Measurements from ENCODE around the gene MPHOSPH9.

Gene MPHOSPH9

DNA sequence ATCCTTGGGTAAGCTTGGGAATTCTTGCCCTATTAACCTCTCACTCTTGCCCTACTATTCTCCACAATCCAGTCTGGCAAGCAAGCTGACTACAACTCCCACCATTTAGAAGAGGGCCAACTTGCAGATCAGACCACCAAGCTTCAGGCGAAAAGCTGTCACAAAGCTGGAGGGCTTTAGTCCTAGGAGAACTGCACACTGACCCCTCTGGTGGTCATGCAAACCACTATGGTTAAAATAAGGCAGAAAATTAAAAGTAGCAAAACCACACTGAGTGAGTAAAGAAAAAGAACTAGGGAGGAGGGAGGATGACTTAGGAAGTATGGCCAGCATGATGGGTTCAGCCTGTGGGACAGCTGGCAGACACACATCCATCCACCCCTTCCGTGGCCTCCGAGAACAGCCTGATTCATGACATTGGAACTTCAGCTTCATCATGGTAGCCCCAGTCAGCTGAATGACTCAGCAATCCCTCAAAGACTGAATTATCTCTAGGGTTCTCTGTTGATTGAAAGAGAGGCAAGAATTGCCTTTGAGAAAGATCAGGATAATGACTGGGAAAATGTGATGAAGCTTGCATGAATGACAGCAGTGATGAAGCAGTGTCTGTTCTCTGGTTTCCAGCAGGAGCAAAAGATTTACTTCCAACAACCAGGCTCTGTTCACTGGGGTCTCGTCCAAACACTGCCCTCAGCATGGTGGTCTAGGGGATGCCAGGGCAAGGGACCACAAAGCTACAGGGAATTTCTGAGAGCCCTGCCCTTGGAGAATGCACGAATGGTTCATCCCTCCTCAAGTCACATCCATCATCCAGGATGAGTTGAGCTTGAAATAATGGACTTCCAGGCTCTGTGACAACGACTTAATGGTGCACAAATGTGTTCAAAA, 106.4 kb downstream of the MPHOSPH9 start:
- no peak for DNase-seq

- no peak for DNase-seq
These were observed 110.3 kb downstream of the MPHOSPH9 start for GRCh38 chr12:123122626-123123025.

- no peak for DNase-seq
These were observed 111.3 kb downstream of the MPHOSPH9 start for GRCh38 chr12:123121670-123122069.

GRCh38 chr12:123120452-123121166, 112.3 kb downstream of the MPHOSPH9 start:
- peak; percentile 88 for DNase-seq

GRCh38 chr12:123119808-123120207, 113.1 kb downstream of the MPHOSPH9 start:
- DNase-seq, result no peak

- DNase-seq, result peak; percentile 61
These were observed 114.4 kb downstream of the MPHOSPH9 start for GRCh38 chr12:123118497-123118896.

- DNase-seq, result no peak
These were observed 117.4 kb downstream of the MPHOSPH9 start for GRCh38 chr12:123115409-123116121.

DNA sequence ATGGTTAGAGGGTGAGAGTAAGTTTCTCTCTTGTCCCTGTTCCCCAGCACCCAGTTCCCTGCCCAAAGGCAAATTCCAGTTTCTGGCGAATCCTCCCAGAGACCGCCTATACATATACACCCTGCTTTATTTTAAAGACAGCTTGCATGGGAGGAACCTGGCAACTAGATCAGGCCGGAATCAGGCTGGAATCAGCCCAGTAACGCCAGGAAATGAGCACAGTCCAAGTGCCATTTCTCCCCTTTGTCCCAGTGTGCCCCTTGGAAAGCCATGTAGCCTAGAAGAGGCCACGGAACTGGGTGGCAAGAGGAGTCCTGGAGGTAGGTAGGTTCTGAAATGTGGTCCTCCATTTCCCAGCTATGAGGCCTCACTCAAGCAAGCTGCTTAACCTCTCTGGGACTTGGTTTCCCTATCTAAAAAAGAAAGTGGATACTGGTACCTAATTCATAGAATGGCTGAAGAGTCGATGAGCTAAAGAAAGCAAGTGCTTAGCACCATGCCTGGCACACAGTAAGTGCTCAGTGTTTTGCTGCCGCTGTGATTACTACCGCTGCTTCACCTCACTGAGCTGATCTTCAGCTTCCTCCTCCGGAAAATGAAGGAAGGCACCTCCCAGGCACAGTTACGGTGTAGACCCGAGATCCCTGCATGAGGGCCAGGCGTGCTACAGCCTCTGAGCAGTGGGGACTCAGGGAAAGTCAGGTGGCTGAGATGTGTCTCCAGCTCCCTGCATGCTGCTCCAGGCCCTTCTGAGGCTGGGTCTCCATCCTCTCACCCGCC, 118.4 kb downstream of the MPHOSPH9 start:
- DNase-seq, result no peak

- DNase-seq, result no peak
These were observed 119.9 kb downstream of the MPHOSPH9 start for GRCh38 chr12:123113026-123113425.

DNA sequence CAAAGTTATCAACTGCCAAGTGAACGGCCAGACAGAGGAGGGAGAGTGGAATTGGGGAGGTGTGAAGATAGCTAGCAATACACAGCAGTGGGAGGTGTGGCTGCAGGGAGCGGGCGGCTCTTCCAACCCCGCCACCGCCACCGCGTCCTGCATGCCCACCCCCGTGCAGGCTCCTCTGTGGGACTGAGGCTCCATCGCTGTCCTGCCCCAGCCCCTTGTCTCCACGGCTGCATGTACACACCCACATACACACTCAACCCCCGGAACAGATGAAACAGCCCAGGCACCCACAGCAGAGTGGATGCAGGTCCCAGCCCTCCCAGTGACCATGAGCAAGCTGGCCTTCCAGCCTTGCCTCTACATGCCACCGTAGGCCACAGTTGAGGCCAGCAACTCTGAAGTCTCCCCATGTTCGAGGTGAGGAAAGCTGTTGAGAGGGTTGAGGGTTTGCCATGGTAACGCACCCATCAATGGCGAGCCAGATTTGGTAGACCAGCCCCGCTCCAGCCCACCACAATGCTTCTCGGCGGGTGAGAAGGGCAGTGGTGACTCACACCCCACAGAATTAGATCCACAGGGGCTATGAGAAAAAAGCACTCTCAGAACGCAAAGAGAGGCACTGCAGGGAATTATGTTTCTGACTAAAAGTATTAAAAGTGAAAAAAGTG, 121.3 kb downstream of the MPHOSPH9 start:
- no peak for DNase-seq

GRCh38 chr12:123109319-123109772, 123.6 kb downstream of the MPHOSPH9 start:
- DNase-seq, result no peak

DNA sequence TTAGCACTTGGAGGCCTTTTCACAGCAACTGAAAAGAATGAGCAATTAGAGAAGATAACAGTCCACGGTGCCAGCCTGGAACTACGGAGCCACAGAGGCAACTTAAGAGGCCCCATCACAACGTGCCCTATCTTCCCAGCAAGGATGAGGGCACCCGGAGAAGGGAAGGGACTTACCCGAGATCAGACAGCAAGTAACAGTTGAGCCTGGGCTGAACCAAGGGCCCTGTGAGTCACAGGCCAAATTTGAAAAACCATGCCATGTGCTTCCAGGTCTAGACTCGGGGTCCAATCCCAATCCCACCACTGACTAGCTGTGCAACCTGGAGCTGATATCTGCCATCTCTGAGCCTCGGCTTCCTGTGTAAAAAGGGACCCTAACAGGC, 124.3 kb downstream of the MPHOSPH9 start:
- no peak for DNase-seq

- no peak for DNase-seq
These were observed 124.8 kb downstream of the MPHOSPH9 start for GRCh38 chr12:123107926-123108681.

GRCh38 chr12:123106640-123107359, 126.1 kb downstream of the MPHOSPH9 start:
- no peak for DNase-seq

DNA sequence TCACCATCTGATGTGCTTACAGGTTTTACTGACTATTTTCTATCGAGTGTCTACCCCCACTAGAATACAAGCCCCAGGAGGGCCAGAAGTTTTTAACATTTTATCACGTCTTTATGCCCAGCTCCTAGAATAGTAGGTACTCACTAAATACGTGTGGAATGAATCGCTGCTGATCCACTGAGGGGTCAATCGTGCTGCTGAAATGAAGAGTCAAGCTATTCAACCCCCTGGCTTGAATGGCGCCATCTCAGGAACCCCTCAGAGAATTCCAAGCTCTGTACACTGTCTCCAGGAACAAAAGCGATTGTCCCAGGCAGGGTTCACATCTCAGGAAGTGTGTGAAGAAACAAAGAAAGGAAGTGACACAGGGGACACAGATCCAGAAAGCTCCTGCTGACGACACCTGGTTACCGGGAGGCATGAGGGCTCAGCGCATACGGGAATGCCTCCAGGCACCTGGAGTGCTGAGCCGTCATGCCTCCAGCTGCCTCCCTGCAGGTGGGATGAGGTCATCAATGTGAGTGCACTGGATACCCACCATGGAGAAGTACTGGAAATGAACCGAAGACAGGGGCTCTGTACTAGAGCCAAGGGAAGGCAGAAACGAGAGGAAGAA, 127.6 kb downstream of the MPHOSPH9 start:
- DNase-seq, result no peak

- no peak for DNase-seq
These were observed 128.1 kb downstream of the MPHOSPH9 start for GRCh38 chr12:123104809-123105208.
